ENCODE data around the gene IGLL5. TPM values are rescaled to one million over a fixed set of nuclear protein-coding genes. Genes with fewer than 3 reads are reported as not detected.
A peak's percentile ranks its signal among the peaks of the same experiment; 100 is the strongest.

The IGLL5 gene
- total and polyA plus RNA-seq, 9 of the 15 experiments (the other 6 are each of a cell fraction or from before 2014, with no cell fraction given): not detected

GRCh38 chr22:22928666-22929380, 41.2 kb downstream of the IGLL5 start (continued):
- TF ChIP-seq ZMIZ1 (IDR thresholded peaks at IDR 0.05; ENCODE audit: low read depth in 2 of 2, low read length in 2 of 2) (peak in 1 of 2 experiments; percentile 66; a peak in 2 of 4 replicates), ZFP36 (IDR thresholded peaks at IDR 0.05; ENCODE audit: low read depth, low read length, partially characterized antibody) (peak; percentile 36), JUN (IDR thresholded peaks at IDR 0.05; ENCODE audit: borderline replicate concordance, low read depth, low read length) (peak; percentile 35; the same call in 1 of the 2 replicates), JUN (CRISPR knock-in tag; IDR thresholded peaks at IDR 0.05; ENCODE audit: borderline replicate concordance) (no peak), E2F1 (CRISPR knock-in tag; IDR thresholded peaks at IDR 0.05) (0 out of 2 replicates have a peak, but pooled peaks have one; percentile 7), TOE1 (IDR thresholded peaks at IDR 0.05; ENCODE audit: borderline replicate concordance) (no peak), TOE1 (CRISPR knock-in tag; IDR thresholded peaks at IDR 0.05; ENCODE audit: borderline replicate concordance, low read depth) (no peak), PHF21A (IDR thresholded peaks at IDR 0.05; ENCODE audit: borderline replicate concordance, low read depth) (peak; percentile 29; the same call in 1 of the 2 replicates), UBTF (IDR thresholded peaks at IDR 0.05; ENCODE audit: borderline replicate concordance in 1 of 2, low read depth in 2 of 2, low read length in 2 of 2) (0 out of 4 replicates have a peak, but pooled peaks of 1 of the 2 experiments have one; percentile 15), YY1 (IDR thresholded peaks at IDR 0.05; ENCODE audit: borderline replicate concordance in 1 of 3, control insufficient read depth in 1 of 3, extremely low read depth in 1 of 3, insufficient read depth in 3 of 3, insufficient read length in 1 of 3, insufficient replicate concordance in 2 of 3, low read depth in 1 of 3, low read length in 2 of 3) (peak in 1 of 3 experiments; percentile 11), SRSF9 (IDR thresholded peaks at IDR 0.05; ENCODE audit: borderline replicate concordance, low read depth, low read length) (no peak), MAZ (CRISPR knock-in tag; conservative IDR thresholded peaks at IDR 0.05 in 1 of 2, IDR thresholded peaks at IDR 0.05 in 1 of 2) (peak in 1 of 2 experiments; percentile 87; a peak in 2 of 4 replicates), SIX5 (IDR thresholded peaks at IDR 0.05; ENCODE audit: borderline replicate concordance in 1 of 2, insufficient read depth in 1 of 2, low read depth in 1 of 2, low read length in 2 of 2) (0 out of 4 replicates have a peak, but pooled peaks of 1 of the 2 experiments have one; percentile 16), MAFF (IDR thresholded peaks at IDR 0.05; ENCODE audit: low read length) (peak; percentile 13; the same call in 1 of the 2 replicates), MAFK (IDR thresholded peaks at IDR 0.05; ENCODE audit: low read length) (peak; percentile 2; the same call in 1 of the 2 replicates), BMI1 (IDR thresholded peaks at IDR 0.05; ENCODE audit: low read length) (0 out of 2 replicates have a peak, but pooled peaks have one; percentile 25), SREBF1 (IDR thresholded peaks at IDR 0.05; ENCODE audit: borderline replicate concordance, low read depth, low read length) (peak; percentile 82; the same call in 1 of the 2 replicates), ZC3H11A (IDR thresholded peaks at IDR 0.05; ENCODE audit: low read depth, low read length) (peak; percentile 66; the same call in 1 of the 2 replicates)

Data from K562 (cell line).